HG03521 (cell line): ENCODE data around the gene IER5.

Source experiments
- ATAC-seq: cut with Tn5 transposase; IDR thresholded peaks from one replicate; pipeline ENCODE4 v1.9.1; 2021; ENCODE audit warnings: mild to moderate bottlenecking, moderate library complexity; ENCODE audit not compliant: unreplicated experiment

The IER5 gene

GRCh38 chr1:181076852-181077251 lies 11.6 kb upstream of the IER5 start:
- ATAC-seq = no peak

GRCh38 chr1:181077576-181078242 lies 10.8 kb upstream of the IER5 start:
- no peak for ATAC-seq

- no peak for ATAC-seq
Measured at GRCh38 chr1:181079382-181079781, 9.1 kb upstream of the IER5 start.

GRCh38 chr1:181079920-181080319 lies 8.6 kb upstream of the IER5 start:
- no peak for ATAC-seq

DNA sequence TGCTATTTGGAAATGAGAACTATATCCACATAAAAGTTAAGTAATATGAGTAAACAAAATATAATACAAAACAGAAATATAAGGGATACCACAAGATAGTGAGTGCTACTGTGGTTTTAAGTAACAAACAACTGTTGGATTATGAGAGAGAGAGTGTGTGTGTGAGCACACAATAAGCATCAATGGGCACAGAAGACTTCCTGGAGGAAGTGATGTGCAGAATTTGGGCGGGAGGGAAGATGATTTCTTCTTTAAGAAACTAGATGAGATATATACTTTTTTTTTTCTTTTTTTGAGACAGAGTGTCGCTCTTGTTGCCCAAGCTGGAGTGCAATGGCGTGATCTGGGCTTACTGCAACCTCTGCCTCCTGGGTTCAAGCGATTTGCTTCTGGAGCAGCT lies 7.9 kb upstream of the IER5 start:
- ATAC-seq = no peak

DNA sequence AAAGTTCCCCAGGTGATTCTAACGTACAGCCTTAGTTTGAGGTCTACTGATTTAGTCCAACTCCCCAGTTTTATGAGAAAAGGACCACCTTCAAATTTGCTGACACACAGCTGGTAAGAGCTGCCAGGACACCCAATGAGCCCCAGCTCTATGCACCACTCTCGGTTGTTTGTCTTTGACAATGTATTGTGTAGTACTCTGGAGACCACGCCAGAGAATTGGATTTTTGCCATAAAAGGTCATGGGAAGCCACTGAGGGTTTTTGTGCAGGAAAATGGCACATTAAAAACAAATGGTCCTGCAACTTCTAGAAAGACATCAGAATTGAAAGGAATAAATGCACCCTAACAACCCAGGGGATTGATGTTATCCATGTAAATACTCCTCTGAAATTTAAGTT lies 7.1 kb upstream of the IER5 start:
- ATAC-seq = no peak

DNA sequence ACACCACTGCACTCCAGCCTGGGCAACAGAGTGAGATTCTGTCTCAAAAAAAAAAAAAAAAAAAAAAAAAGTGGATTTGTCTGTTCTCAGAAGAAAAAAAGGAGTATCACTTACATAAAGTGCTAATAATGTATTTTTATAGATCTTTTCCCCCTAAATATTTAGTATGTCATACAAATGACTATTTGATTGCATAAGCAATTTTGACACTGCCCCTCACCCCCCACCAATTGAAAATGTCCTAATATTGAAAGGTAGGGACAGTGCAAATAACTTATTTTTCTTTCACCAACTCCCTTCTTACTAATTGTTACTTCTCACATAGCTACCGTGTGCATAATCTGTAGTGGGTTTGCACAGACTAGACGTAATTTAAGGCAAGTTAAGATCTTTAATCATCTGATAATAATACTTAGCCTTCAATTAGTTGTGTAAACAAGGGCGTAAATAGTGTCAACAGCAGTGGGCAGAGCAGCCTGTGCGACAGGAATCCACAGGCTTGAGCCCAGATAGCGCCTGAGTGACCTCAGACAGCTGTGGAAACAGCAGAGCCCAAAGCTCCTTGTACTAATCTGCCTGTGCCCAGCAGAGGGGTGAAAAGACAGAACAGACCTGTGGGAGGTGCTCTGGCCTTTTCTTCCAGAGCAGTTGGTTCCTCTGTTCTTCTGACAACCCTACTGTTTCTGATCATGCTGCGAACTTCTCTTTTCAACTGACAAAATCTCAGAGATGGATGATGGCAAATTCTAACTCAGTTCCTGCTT lies 4.5 kb upstream of the IER5 start:
- no peak for ATAC-seq

GRCh38 chr1:181084606-181084969 lies 3.9 kb upstream of the IER5 start:
- ATAC-seq = no peak

DNA sequence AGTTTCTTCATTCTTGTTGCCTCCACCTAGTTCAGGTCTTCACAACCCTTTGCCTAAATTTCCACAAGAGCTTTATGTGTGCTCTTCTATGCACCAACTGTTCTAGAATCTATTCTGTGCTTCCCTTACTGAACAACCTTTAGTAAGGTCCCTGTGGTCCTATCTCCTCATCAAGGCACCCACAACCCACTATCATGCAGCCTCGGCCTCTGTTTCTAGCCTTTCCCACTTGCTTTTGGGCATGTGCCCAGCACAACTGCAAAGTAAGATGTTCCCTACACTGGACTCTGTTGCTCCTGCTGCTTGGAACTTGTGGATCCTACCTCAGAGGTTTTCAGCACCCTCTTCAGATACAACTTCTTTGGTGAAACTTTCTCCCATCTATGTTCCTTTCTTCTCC lies 2.4 kb upstream of the IER5 start:
- ATAC-seq = no peak

- no peak for ATAC-seq
Measured at GRCh38 chr1:181086926-181087325, 1.6 kb upstream of the IER5 start.

- no peak for ATAC-seq
Measured at GRCh38 chr1:181087400-181087901, 1.0 kb upstream of the IER5 start.

DNA sequence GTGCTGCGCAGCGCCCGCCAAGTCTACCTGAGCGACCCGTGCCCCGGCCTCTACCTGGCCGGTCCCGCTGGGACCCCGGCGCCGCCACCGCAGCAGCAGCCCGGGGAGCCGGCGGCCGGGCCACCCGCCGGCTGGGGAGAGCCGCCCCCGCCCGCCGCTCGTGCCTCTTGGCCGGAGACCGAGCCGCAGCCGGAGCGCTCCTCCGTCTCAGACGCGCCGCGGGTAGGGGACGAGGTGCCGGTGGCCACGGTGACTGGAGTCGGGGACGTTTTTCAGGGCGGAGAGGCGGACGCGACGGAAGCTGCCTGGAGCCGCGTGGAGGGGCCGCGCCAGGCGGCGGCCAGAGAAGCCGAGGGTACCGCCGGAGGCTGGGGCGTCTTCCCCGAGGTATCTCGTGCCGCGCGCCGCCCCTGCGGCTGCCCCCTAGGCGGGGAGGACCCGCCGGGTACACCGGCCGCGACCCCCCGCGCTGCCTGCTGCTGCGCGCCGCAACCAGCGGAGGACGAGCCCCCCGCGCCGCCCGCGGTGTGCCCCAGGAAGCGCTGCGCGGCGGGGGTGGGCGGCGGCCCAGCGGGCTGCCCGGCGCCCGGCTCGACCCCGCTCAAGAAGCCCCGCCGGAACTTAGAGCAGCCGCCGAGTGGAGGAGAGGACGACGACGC lies 646 bp downstream of the IER5 start:
- ATAC-seq = peak; percentile 12

DNA sequence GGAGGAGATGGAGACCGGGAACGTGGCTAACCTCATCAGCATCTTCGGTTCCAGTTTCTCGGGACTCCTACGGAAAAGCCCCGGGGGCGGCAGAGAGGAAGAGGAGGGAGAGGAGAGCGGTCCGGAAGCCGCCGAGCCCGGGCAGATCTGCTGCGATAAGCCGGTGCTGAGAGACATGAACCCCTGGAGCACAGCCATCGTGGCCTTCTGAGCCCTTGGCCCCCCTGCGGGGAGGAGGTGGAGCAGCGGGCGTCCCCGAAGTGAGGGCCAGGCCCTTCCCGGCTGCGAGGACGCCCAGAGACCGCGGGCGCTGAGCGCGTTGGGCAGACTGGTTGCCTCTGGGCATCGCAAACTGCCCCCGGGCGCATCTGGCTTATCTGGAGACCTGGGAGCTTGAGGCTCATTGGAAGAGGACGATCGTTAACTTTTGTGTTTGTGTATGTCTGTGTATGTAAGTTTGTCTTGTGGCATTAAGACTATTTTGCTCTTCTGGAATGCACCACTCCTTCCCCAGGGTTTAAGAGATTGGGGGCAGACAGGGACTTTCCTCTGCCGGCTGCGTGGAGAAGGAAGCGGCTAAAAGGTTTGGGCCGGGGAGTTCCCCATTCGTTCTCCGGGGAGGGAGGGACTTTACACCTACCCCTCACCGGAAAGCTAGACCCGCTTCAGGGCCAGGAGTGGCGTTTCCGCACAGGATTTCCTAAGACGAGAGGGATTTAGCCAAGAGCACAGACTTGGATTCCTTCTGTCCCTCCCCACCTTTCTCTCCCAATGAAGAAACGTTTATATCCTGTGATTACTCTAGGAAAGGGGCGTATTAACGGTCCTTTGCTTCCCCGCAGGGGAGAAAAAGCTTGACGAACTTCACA lies 1.4 kb downstream of the IER5 start:
- peak; percentile 25 for ATAC-seq

- no peak for ATAC-seq
Measured at GRCh38 chr1:181090641-181091126, 2.2 kb downstream of the IER5 start.

DNA sequence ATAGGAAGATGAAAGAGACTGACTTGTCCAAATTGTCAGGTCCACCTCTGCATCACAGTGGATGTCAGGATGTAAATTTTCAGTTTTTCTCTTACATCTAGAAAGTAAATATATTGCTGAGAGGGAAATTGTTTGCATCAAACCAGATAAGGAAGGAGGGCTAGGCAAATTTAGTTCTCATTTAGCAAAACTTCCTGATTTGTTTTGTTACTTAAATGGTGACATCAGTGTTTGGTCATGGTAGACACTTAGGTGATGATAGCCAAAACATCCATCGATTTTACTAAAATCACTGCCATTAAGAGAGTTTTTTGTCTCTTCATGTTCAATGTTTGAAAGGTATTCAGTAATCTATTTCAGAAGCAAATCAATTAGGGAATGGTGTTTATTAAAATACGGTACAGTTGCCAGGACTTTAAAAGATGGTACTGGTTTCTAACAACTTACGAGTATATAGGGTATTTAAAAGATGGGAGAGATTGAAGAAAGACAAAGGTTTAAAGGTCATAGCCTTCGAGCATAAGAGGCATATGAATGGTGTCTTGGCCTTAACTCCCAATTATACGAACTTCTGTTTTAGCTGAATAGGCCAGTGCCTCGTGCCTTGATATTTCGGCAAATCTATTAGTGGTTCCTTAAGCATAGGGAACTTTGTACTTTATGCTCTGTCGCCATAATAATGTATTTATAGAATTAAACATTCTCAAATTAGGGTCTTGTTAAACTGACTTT lies 3.0 kb downstream of the IER5 start:
- no peak for ATAC-seq

DNA sequence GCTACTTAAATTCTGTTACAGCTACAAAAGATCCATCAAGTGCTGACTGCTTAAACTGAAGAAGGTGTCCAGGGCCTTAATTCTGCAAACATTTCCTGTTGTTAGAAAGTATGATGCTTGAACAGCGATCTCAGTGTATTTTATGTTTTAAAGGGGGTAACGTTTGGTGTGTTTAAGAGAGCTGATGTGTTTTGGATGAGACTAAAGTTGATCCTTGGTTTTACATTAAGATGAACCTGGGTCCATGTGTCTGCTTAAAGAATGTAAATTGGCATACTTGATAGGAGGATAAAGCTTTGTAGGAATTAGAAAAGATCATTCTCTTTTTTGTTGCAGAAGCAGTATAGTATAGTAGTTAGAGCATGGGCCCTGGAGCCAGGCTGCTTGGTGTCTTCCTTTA lies 3.6 kb downstream of the IER5 start:
- no peak for ATAC-seq

- ATAC-seq = no peak
Measured at GRCh38 chr1:181092883-181093458, 4.5 kb downstream of the IER5 start.

- ATAC-seq = no peak
Measured at GRCh38 chr1:181094416-181095212, 6.1 kb downstream of the IER5 start.

- no peak for ATAC-seq
Measured at GRCh38 chr1:181095260-181095659, 6.8 kb downstream of the IER5 start.
